H1 (cell line): ENCODE results near the gene YPEL2. TPM values are rescaled to one million over a fixed set of nuclear protein-coding genes. Genes with fewer than 3 reads are reported as not detected.

Source experiments
- GABPA ChIP-seq: IDR thresholded peaks from 2 replicates; pipeline ENCODE4 v1.6.1; 2011; ENCODE audit warnings: mild to moderate bottlenecking, low read length, moderate library complexity, borderline replicate concordance; ENCODE audit not compliant: insufficient read depth
- MAFK ChIP-seq: IDR thresholded peaks from 2 replicates; pipeline ENCODE4 v1.6.1; 2012; ENCODE audit warnings: low read depth, mild to moderate bottlenecking, improper control_type of control experiment, low read length
- SAP30 ChIP-seq: fragments of 300-600 bp; sonication (generic); IDR thresholded peaks from 2 replicates; pipeline ENCODE4 v1.7.1; 2012; ENCODE audit warnings: low read length, moderate library complexity, mild to moderate bottlenecking, inconsistent platforms; ENCODE audit not compliant: insufficient read depth, insufficient replicate concordance
- SP4 ChIP-seq: IDR thresholded peaks from 2 replicates; pipeline ENCODE4 v1.6.1; 2012; ENCODE audit warnings: low read length, inconsistent platforms
- YY1 ChIP-seq: IDR thresholded peaks from 2 replicates; pipeline ENCODE4 v1.6.1; 2011; ENCODE audit warnings: low read depth, mild to moderate bottlenecking, low read length
- polyA plus RNA-seq, 7 experiments: library from polyadenylated mRNA; depleted of rRNA in 3 of 7; stranded (reverse) in 5 of 7; unstranded in 2 of 7; fragments of >200 nt in 5 of 7; fragments of 200-250 nt in 2 of 7; gene quantifications; 1 replicate in 5 of 7; 2 replicates in 1 of 7; 4 replicates in 1 of 7; pipeline versions ENCODE4 v1.2.1 to v1.2.3, GENCODE V29; 2011 to 2013; ENCODE audit warnings: missing spikeins in 2 of 7, mixed read lengths in 2 of 7
- total RNA-seq: library from RNA; stranded (reverse); fragmentation: NEBNext Ultra II Directional; extraction: Animal tissue kit (Norgen Biotek cat#: 25700); gene quantifications from 2 replicates; pipeline ENCODE4 v1.2.1, GENCODE V29; 2021
- TF ChIP-seq, protein P1 (sequence below), 3 experiments: IDR thresholded peaks; 1 replicate in 2 of 3; 2 replicates in 1 of 3; pipeline versions ENCODE4 v1.5.1 to v1.6.1; 2011; ENCODE audit warnings: low read length in 3 of 3, mild to moderate bottlenecking in 3 of 3, inconsistent platforms in 2 of 3, low read depth in 1 of 3, moderate library complexity in 1 of 3; ENCODE audit not compliant: insufficient read depth in 1 of 3; ENCODE audit errors: control extremely low read depth in 1 of 3
- TF ChIP-seq, protein P2 (sequence below): fragments of 300-600 bp; sonication (generic); IDR thresholded peaks from 2 replicates; pipeline ENCODE4 v1.7.1; 2012; ENCODE audit warnings: low read length, moderate library complexity, mild to moderate bottlenecking, inconsistent platforms; ENCODE audit not compliant: insufficient replicate concordance

The YPEL2 gene
- total and polyA plus RNA-seq, 2 of the 8 experiments (the other 6 are each of a cell fraction or from before 2014, with no cell fraction given) = 1.6 to 3.5 TPM

GRCh38 chr17:59366040-59366757, 34.7 kb downstream of the YPEL2 start (continued):
- TF ChIP-seq SAP30 = peak; percentile 76
- TF ChIP-seq GABPA = no peak
- no peak; the same call in 1 of the 2 replicates for TF ChIP-seq SP4
- TF ChIP-seq YY1 = peak; percentile 65; the same call in 1 of the 2 replicates
- no peak for TF ChIP-seq MAFK
- TF ChIP-seq, protein P1, sequence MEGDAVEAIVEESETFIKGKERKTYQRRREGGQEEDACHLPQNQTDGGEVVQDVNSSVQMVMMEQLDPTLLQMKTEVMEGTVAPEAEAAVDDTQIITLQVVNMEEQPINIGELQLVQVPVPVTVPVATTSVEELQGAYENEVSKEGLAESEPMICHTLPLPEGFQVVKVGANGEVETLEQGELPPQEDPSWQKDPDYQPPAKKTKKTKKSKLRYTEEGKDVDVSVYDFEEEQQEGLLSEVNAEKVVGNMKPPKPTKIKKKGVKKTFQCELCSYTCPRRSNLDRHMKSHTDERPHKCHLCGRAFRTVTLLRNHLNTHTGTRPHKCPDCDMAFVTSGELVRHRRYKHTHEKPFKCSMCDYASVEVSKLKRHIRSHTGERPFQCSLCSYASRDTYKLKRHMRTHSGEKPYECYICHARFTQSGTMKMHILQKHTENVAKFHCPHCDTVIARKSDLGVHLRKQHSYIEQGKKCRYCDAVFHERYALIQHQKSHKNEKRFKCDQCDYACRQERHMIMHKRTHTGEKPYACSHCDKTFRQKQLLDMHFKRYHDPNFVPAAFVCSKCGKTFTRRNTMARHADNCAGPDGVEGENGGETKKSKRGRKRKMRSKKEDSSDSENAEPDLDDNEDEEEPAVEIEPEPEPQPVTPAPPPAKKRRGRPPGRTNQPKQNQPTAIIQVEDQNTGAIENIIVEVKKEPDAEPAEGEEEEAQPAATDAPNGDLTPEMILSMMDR (IDR thresholded peaks at IDR 0.05; ENCODE audit: control extremely low read depth in 1 of 3, insufficient read depth in 1 of 3, low read depth in 1 of 3, low read length in 3 of 3) = peak in 1 of 3 experiments; percentile 6; a peak in 1 of 4 replicates
- TF ChIP-seq, protein P2, sequence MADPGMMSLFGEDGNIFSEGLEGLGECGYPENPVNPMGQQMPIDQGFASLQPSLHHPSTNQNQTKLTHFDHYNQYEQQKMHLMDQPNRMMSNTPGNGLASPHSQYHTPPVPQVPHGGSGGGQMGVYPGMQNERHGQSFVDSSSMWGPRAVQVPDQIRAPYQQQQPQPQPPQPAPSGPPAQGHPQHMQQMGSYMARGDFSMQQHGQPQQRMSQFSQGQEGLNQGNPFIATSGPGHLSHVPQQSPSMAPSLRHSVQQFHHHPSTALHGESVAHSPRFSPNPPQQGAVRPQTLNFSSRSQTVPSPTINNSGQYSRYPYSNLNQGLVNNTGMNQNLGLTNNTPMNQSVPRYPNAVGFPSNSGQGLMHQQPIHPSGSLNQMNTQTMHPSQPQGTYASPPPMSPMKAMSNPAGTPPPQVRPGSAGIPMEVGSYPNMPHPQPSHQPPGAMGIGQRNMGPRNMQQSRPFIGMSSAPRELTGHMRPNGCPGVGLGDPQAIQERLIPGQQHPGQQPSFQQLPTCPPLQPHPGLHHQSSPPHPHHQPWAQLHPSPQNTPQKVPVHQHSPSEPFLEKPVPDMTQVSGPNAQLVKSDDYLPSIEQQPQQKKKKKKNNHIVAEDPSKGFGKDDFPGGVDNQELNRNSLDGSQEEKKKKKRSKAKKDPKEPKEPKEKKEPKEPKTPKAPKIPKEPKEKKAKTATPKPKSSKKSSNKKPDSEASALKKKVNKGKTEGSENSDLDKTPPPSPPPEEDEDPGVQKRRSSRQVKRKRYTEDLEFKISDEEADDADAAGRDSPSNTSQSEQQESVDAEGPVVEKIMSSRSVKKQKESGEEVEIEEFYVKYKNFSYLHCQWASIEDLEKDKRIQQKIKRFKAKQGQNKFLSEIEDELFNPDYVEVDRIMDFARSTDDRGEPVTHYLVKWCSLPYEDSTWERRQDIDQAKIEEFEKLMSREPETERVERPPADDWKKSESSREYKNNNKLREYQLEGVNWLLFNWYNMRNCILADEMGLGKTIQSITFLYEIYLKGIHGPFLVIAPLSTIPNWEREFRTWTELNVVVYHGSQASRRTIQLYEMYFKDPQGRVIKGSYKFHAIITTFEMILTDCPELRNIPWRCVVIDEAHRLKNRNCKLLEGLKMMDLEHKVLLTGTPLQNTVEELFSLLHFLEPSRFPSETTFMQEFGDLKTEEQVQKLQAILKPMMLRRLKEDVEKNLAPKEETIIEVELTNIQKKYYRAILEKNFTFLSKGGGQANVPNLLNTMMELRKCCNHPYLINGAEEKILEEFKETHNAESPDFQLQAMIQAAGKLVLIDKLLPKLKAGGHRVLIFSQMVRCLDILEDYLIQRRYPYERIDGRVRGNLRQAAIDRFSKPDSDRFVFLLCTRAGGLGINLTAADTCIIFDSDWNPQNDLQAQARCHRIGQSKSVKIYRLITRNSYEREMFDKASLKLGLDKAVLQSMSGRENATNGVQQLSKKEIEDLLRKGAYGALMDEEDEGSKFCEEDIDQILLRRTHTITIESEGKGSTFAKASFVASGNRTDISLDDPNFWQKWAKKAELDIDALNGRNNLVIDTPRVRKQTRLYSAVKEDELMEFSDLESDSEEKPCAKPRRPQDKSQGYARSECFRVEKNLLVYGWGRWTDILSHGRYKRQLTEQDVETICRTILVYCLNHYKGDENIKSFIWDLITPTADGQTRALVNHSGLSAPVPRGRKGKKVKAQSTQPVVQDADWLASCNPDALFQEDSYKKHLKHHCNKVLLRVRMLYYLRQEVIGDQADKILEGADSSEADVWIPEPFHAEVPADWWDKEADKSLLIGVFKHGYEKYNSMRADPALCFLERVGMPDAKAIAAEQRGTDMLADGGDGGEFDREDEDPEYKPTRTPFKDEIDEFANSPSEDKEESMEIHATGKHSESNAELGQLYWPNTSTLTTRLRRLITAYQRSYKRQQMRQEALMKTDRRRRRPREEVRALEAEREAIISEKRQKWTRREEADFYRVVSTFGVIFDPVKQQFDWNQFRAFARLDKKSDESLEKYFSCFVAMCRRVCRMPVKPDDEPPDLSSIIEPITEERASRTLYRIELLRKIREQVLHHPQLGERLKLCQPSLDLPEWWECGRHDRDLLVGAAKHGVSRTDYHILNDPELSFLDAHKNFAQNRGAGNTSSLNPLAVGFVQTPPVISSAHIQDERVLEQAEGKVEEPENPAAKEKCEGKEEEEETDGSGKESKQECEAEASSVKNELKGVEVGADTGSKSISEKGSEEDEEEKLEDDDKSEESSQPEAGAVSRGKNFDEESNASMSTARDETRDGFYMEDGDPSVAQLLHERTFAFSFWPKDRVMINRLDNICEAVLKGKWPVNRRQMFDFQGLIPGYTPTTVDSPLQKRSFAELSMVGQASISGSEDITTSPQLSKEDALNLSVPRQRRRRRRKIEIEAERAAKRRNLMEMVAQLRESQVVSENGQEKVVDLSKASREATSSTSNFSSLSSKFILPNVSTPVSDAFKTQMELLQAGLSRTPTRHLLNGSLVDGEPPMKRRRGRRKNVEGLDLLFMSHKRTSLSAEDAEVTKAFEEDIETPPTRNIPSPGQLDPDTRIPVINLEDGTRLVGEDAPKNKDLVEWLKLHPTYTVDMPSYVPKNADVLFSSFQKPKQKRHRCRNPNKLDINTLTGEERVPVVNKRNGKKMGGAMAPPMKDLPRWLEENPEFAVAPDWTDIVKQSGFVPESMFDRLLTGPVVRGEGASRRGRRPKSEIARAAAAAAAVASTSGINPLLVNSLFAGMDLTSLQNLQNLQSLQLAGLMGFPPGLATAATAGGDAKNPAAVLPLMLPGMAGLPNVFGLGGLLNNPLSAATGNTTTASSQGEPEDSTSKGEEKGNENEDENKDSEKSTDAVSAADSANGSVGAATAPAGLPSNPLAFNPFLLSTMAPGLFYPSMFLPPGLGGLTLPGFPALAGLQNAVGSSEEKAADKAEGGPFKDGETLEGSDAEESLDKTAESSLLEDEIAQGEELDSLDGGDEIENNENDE = no peak
